Upper lobe of left lung (tissue), 4 donors: ENCODE data around the gene EHMT1.

Experiments
- EP300 ChIP-seq, 4 donors: sonication (generic); formaldehyde crosslinking; IDR thresholded peaks; one replicate each; pipeline ENCODE4 v1.5.1; 2017; ENCODE audit warnings: antibody characterized with exemption in 4 of 4, control low read depth in 2 of 4
- POLR2A ChIP-seq, 4 donors: fragments of 450-650 bp; IDR thresholded peaks; one replicate each; pipeline ENCODE4 v1.5.1; 2016 to 2017; ENCODE audit warnings: antibody characterized with exemption in 4 of 4, mild to moderate bottlenecking in 2 of 4
- POLR2AphosphoS5 ChIP-seq, 2 donors: sonication (generic); formaldehyde crosslinking; IDR thresholded peaks; one replicate each; pipeline ENCODE4 v1.5.1; 2017; ENCODE audit warnings: antibody characterized with exemption in 2 of 2
- TF ChIP-seq, protein P1 (sequence below), 6 experiments: fragments of 450-650 bp in 4 of 6; fragments of 200-600 bp in 2 of 6; sonication (generic) in 2 of 6; IDR thresholded peaks; one replicate each; pipeline ENCODE4 v1.5.1; 2016 to 2019; ENCODE audit warnings: antibody characterized with exemption in 6 of 6

DNA sequence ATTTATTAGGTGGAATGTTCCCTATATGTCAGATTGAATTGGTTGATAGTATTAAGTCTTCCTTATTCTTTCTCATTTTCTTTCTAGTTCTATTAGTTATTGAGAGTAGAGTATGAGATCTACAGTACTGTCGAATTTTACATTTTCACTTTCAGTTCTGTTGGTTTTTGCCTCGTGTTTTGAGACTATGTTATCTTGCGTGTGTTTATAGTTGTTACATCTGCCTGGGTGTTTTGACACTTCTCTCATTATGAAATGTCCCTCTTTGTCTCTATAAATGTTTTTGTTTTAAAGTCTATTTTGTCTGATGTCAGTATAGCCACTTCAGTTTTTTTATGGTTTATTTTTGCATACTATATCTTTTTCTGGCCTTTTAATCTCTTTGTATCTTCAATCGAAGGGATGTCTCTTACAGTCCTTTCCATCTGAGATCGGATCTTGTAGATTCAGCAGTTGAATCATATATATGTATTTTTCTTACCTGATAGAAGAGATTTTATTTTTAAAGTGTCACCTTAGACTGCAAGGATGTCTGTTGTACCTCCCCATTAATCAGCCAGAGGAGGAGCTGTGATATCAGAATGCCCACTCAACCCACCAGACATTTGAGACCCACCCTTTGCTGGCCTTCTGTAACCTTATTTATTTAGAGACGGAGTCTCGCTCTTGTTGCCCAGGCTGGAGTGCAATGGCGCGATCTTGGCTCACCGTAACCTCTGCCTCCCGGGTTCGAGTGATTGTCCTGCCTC, 20.7 kb downstream of the EHMT1 start:
- TF ChIP-seq POLR2AphosphoS5 (IDR thresholded peaks at IDR 0.05) (no peak), EP300 (IDR thresholded peaks at IDR 0.05) (no peak), POLR2A (IDR thresholded peaks at IDR 0.05) (no peak)
- TF ChIP-seq, protein P1, sequence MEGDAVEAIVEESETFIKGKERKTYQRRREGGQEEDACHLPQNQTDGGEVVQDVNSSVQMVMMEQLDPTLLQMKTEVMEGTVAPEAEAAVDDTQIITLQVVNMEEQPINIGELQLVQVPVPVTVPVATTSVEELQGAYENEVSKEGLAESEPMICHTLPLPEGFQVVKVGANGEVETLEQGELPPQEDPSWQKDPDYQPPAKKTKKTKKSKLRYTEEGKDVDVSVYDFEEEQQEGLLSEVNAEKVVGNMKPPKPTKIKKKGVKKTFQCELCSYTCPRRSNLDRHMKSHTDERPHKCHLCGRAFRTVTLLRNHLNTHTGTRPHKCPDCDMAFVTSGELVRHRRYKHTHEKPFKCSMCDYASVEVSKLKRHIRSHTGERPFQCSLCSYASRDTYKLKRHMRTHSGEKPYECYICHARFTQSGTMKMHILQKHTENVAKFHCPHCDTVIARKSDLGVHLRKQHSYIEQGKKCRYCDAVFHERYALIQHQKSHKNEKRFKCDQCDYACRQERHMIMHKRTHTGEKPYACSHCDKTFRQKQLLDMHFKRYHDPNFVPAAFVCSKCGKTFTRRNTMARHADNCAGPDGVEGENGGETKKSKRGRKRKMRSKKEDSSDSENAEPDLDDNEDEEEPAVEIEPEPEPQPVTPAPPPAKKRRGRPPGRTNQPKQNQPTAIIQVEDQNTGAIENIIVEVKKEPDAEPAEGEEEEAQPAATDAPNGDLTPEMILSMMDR (IDR thresholded peaks at IDR 0.05), result no peak
